Left lobe of liver (tissue), 2 donors: Measurements from ENCODE around the gene DUSP22. TPM values are rescaled to one million over a fixed set of nuclear protein-coding genes. Genes with fewer than 3 reads are reported as not detected.
A peak's percentile ranks its signal among the peaks of the same experiment; 100 is the strongest.

Source experiments
- ATAC-seq: fragments of 200-7000 bp; cut with Tn5 transposase; one replicate; pipeline ENCODE4 v1.9.1; 2020; ENCODE audit warnings: mild to moderate bottlenecking, moderate library complexity
- DNase-seq: peaks from one replicate; pipeline ENCODE4 v3.0.0-alpha.2; 2020; ENCODE audit warnings: low spot score
- total RNA-seq: library from RNA; stranded (reverse); gene quantifications from one replicate; pipeline ENCODE4 v1.2.1, GENCODE V29; 2021
- donor health status: DM: no; HTN: no; CAD: no; lungs with moderate emphysema.
- donor health status: DM: no; HTN: yes; CAD: no.

DUSP22 gene
- total RNA-seq, 1 donor from 2014 or later: 15.9 TPM

DNA sequence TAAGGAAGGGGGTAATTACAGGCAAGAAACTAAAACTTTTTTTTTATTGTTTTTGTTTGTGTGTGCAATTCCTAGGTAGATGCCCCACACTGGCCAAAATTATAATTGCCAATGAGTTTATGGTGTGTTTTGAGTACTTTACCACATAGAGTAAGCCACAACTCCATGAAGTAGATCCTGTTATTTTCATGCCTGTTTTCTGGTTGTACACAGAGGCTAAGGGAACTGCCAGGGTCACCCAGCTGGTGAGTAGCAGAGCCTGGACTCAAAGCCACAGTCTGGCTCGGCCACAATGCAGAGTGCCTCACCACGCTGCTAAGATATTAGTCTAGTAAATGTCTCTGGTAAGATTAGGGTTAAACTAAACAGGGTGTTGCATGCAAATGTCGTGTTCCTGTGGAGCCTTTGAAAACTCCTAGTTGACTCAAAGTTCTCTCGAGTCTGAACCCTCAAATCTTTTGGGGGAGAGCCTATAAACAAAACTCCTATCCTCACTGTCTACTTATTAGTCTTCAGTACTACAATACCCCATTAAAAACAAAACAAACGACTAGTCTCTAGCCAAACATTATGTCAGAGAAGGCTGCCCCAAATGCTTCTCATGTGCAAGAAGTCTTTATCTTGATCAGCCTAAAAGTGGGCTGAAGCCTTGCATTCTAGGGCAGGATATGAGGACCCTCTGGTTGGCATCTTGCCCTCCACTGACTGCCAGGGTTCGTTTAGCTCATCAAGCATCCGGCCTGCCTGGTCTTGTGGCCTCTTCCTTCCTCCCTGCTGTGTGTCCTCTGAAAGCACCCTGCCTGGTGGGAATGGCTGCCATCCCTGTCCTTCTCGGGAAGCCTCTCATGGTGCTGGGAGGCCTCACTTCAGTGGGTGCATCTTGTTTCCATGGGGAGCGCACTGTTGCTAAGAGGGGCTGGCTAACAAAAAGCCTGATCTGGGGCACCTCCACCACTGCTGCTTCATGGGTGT, 4.2 kb downstream of the DUSP22 start:
- DNase-seq (no peak), ATAC-seq (no peak)

DNA sequence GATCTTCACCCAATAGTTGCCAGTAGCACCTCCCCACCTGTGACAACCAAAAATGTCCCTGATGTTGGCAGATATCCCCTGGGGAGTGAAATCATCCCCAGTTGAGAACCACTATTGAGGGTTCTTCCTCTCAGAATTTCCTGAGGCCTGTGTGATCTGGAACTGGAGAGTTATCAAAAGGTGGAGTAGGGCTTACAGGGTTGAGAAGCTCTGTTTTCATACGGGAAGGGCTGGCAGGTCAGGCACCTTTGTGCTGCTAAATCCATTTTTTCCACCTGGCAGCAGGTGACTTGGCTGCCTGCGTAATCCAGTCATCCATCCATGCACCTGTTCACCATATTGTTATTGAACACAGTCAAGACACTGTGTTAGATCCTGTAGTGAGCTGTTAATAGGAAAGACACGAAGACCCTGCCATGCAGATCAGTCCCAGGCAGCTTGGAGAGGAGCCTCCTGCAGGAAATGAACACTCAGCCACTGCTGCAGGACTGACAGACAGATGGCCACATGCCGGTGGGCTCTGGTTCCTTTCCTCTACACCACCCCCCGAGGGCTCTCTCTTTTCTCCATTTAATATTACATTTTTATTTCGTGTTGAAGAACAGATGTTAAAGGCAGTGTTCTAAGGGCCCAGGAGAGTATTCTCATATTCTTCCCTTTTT, 5.4 kb downstream of the DUSP22 start:
- ATAC-seq (no peak), DNase-seq (no peak)

- ATAC-seq (peak; percentile 43), DNase-seq (no peak)
These were observed 6.2 kb downstream of the DUSP22 start for GRCh38 chr6:298233-299103.

DNA sequence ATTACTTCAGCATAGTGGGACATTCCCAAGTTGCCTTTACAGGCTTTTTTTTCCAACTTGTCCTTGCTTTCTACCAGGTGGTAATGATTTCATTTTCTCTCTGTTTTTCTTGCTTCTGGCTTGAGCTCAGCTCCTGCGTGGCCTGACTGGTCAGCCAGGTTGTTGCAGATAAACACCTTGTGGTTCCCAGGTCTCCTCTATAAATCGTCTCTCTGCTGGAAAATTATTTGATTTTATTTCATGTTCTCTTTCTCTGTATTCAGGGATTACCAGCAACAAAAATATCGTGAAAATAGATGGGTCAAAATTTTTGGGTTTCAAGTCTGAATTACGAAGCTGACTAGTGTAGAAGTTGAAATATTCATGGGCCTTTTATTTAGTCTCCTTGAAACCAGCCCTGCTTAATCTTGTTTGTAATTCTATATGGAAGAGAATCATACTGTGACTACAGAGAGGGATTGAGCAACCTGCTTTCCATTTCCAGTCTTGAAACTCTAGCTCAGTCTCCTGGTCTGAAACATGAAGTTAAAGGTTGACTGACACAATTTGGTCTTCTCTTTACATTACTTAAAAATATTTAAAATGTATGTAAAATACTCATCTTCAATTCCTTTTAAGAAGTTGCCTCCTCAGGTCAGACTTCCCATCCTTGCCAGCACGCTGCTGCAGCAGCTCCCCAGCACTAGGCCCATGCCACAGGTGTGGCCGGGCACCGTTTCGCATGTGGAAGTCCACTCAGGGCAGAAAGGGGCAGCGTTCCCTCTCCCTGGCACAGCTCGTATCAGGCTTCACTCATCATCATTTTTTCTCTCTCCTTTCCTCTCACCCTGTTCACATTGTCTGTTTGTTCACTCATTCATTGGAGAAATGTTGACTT, 7.1 kb downstream of the DUSP22 start:
- DNase-seq: no peak
- no peak for ATAC-seq

DNA sequence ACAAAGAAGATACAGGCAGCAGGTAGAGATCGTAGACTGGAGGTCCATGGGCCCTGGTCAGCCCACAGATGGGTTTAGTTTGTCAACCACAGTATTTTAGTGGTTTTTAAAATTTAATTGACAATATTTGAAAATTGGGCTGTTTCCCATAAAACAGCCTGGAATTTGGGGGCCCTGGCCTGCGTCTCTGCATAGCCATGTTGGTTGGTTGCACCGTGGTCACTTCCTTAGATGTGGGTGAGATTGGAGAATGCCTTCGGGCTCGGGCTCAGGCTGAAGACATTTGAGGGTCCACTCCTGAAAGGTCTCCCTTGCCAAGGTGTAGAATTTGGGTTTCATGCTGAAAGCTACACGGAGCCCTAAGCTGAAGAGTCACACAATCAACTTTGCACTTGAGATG, 7.7 kb downstream of the DUSP22 start:
- DNase-seq: no peak
- ATAC-seq: no peak

- ATAC-seq (no peak), DNase-seq (no peak)
These were observed 8.4 kb downstream of the DUSP22 start for GRCh38 chr6:300494-301198.

- no peak for ATAC-seq
These were observed 9.2 kb downstream of the DUSP22 start for GRCh38 chr6:301526-301925.

GRCh38 chr6:301929-302705, 9.8 kb downstream of the DUSP22 start:
- no peak for ATAC-seq

More at GRCh38 chr6:301526-301925, 9.2 kb downstream of the DUSP22 start:
- no peak for DNase-seq

GRCh38 chr6:302760-303159, 10.5 kb downstream of the DUSP22 start:
- ATAC-seq (no peak), DNase-seq (no peak)

More at GRCh38 chr6:301929-302705, 9.8 kb downstream of the DUSP22 start:
- no peak for DNase-seq

- DNase-seq (no peak), ATAC-seq (no peak)
These were observed 11.0 kb downstream of the DUSP22 start for GRCh38 chr6:303263-303662.

DNA sequence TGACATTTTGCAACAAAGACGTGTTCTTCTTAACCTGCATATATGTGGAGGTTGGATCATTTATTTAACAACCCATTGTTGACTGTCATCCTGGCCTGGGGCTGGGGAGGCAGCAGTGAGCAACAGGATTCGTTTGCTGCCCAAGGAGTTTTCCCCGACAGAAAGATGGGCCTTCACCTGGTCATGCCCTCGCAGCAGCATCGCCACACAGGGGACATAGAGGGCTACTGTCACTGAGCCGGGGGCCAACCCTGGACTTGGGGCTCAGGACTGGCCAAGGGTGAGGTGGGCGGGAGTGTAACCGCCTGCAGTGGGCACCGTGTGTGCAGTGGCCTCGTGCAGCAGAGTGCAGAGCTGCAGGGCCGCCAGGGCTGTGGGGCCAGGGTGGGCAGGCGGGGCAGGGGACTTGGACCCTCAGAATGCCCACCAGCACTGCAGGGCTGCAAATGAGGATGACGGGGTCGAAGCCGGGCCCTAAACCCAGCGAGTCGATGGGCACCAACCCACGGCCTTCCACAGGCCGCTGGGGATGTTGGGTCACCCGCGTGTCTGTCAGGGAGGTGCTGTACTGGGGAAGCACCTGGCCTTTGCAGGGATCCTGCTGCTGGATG, 11.8 kb downstream of the DUSP22 start:
- DNase-seq: no peak

GRCh38 chr6:304833-305370, 12.6 kb downstream of the DUSP22 start:
- ATAC-seq (no peak), DNase-seq (no peak)

More for the DNA sequence above, 11.8 kb downstream of the DUSP22 start:
- no peak for ATAC-seq

DNA sequence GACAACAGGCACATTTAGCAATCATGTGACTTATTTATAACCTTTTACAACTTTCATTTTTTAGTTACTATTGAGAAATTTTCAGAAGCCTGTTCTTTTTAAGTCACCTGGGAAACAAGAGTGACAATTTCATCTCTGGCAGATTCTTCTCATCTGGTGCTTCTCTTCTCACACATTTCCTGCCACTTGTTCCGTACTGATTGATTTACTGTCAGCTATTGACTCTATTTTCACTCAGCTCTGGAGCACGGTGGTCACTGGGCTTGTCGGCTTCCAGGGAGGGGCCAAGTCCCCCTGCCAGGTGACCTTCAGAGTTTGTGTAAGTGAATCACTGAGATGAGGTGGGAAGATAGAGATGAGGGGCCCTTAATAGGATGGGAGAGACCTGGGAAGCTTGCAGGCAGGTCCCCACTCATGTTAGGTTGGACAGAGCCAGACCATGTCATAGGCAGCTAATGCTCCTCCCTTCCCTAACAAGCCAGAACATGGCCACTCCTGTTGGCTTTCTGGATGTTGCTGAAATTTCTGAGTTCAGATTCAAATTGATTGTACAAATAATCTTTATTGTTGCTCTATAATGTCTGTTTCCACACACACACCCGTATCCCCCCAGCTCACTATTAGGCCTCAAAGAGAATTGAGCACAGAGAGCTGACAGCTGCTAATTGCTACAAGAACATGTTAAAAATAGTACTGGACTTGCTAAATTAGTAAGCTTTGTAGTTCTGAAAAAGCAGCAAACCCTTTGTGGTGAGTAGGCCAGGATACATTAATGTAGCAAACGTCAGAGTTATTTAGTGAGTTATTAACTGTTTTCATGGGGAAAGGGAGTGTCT, 13.3 kb downstream of the DUSP22 start:
- DNase-seq: no peak
- ATAC-seq: no peak

DNA sequence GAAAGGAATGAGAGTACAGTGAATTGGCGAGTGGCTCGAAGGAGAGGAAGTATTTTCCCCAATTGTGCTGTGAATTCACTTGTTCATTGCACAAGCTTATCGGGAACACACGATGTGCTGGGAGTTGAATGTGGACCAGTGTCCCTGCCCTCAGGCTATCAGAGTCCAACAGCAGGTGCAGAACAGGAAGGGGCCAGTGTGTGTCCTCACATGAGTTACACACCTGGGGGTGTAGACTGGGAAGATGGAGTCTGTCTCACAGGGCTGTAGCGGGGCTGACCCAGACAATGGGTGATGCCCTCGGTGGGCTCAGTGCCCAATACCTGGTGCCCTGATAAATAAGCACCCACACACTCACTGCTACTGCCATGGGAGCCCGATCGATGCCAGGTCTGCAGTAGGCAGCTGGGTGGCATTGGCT, 14.4 kb downstream of the DUSP22 start:
- DNase-seq (no peak), ATAC-seq (no peak)

DNA sequence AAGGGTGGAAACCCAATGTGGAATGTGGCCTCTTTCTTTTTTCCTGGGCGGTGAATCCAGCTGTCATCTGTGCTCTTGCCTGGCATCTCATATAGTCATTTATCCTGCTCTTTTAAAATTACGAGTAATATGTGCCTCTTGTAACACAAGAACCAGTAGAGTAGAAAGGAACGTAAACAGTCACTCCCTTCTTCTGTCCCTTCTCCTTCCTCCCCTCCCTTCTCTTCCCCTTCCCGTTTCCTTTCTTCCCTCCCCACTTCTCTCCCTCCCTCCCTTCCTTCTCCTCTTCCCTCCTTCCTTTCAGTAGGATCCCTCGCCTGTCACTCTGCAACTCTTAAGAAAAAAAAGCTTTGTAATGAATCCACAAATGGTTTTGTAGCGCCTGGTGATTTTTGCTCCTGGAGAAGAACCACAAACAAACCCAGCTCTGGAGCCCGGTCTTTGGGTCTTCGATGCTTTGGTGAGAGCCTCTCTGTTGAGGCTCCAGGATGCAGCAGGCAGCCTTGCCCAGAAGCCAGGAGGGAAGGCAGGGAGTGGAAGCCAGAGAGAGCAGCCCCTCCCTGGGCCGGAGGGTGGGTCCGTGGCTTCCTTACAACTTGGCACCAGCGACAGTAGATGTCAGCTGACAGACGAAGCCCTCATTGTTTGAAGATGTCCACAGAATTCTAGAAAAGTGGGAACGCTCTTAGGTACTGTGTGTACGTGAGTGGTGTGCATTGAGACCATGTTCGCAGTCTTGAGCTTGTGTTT, 15.0 kb downstream of the DUSP22 start:
- DNase-seq (no peak), ATAC-seq (peak; percentile 10)

DNA sequence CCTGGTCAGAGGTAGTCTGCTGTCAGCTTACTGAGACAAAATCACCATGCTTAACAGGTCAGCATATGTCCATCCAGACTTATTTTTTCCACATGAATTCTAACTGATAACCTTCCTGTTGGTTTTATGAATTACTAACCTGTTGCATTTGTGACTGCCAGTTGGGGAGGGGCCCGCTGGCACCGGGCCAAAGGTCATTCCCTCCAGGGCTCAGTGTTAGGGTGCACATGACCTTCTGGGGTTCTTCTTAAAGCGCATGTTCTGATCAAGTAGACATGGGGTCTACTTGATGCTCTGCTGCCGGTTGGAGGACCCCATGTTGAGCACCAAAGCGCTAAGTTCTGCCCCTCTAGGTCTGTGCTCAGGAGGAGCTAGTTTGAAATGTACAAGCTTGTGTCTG, 15.6 kb downstream of the DUSP22 start:
- no peak for DNase-seq
- no peak for ATAC-seq
